Natural killer cell treated with Interleukin-12 subunit alpha and Interleukin-12 subunit beta and Interleukin-15 and Interleukin-18, amount 100 ng/mL, for 72 hours (primary cell): ENCODE measurements around the gene PDK2. TPM values are rescaled to one million over a fixed set of nuclear protein-coding genes. Genes with fewer than 3 reads are reported as not detected.

Experiments
- ATAC-seq, 2 donors: fragments of 150-1000 bp; cut with Tn5 transposase in 1 of 2; sonication (Bioruptor Pico), chemical (Tn5 transposase) in 1 of 2; 2 replicates each; pipeline ENCODE4 v1.10.0; 2021
- DNase-seq: peaks from one replicate; pipeline ENCODE4 v3.0.0; 2022; ENCODE audit warnings: low spot score
- H3K27ac Mint-ChIP-seq, 2 donors: 1 replicate in 1 of 2; 2 replicates in 1 of 2; pipeline ENCODE4 v1.8.0; 2022; ENCODE audit warnings: mixed read lengths in 2 of 2, mild to moderate bottlenecking in 1 of 2, moderate library complexity in 1 of 2
- H3K27me3 Mint-ChIP-seq, 2 donors: 1 replicate in 1 of 2; 2 replicates in 1 of 2; pipeline ENCODE4 v1.8.0; 2022; ENCODE audit warnings: mixed read lengths in 2 of 2
- H3K36me3 Mint-ChIP-seq: one replicate; pipeline ENCODE4 v1.8.0; 2022; ENCODE audit warnings: mixed read lengths
- H3K4me1 Mint-ChIP-seq, 2 donors: 1 replicate in 1 of 2; 2 replicates in 1 of 2; pipeline ENCODE4 v1.8.0; 2022; ENCODE audit warnings: low read depth in 2 of 2, mixed read lengths in 2 of 2, mild to moderate bottlenecking in 1 of 2
- H3K4me3 Mint-ChIP-seq: one replicate; pipeline ENCODE4 v1.8.0; 2022; ENCODE audit warnings: mixed read lengths
- H3K9me3 Mint-ChIP-seq: 2 replicates; pipeline ENCODE4 v1.8.0; 2022; ENCODE audit warnings: mixed read lengths
- total RNA-seq, 2 donors: library from RNA; stranded (reverse); gene quantifications; one replicate each; pipeline ENCODE4 v1.2.3, GENCODE V29; 2022

PDK2 gene
- total RNA-seq, 2 donors from 2014 or later, result 11.8 to 13.7 TPM

DNA sequence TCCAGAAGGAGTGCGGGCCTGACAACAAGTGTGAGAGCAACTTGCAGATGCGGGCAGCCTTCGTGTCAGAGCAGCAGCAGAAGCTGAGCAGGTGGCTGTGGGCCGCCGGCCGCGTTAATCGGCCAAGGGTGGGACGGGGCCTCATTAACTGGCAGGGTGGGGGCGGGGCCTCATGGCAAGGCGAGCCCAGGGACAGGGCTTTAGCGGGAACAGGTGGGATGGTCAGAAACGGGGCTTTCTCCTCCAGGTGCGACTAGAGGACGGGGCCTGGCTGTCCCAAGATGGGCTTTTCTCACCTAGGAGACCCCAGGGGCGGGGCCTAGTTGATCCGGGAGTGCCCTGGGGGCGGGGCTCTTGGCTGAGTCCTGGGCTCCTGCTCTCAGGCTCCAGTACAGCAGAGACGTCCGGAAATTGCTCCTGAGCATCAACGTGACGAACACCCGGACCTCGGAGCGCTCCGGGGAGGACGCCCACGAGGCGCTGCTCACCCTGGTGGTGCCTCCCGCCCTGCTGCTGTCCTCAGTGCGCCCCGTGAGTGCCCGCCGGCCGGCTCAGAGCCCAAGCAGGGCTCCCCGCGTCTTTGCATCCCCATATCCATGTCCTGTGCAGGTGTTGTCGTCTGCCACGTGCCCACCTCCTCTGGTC, 18.4 kb upstream of the PDK2 start:
- Mint-ChIP-seq H3K27ac (no peak overlapping the region), H3K36me3 (no peaks in the 10 kb centered on the region), H3K4me3 (no peak overlapping the region), H3K27me3 (no peaks in the 10 kb centered on the region), H3K4me1 (no peaks in the 10 kb centered on the region), H3K9me3 (no peaks in the 10 kb centered on the region)
- DNase-seq (no peak), ATAC-seq (no peak)

DNA sequence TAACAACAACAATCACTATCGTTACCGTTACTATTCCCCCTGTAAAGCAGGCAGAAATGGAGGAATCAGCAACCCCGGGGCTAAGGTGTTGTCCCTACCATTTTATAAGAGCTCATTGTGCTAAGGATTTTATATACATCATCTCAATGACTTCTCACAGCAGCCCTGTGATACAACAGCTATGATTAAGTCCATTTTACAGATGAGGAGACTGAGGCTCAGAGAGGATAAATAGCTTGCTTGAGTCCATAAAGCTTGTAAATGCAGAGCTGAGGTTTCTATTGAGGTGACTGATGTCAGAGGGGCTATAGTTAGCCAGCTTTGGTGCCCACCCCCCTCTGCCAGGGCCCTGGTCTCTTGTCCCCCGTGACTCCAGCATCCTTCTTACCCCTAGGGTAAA, 16.7 kb upstream of the PDK2 start:
- Mint-ChIP-seq H3K27me3 (no peaks in the 10 kb centered on the region), H3K4me1 (no peaks in the 10 kb centered on the region), H3K36me3 (no peaks in the 10 kb centered on the region), H3K9me3 (no peaks in the 10 kb centered on the region), H3K4me3 (no peak overlapping the region), H3K27ac (no peak overlapping the region)
- DNase-seq (no peak), ATAC-seq (no peak)

DNA sequence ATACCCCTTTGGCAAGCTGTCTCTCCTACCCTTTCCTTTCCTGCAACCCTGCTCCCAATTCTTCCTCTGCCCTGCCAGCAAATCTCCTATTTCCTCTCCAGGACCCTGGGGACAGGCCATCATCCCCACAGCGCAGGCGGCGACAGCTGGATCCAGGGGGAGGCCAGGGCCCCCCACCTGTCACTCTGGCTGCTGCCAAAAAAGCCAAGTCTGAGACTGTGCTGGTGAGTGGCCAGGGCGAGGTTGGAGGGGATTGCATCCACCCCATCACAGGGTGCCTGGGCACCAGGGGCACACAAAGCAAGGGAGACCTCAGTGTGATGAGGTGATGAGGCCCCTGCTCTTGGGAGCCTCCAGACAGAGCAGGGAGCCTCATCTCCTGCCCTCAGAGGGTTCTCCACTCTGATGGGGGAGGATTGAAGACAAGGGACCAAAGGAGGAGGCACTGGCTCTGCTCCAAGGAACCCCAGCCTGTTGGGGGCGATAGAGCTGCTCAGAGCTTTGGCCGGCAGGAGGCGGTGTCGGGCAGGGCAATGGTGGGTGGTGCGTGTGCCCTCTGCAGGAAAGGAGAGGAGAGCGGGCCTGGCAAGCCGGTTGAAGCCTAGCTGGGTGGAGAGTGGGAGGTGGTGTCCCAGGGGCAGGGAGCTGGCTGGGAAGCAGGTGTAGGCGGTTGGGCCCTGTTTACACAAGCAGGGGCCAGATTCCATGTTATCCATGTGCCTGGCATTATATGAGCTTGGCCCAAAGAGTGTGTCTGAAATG, 15.6 kb upstream of the PDK2 start:
- DNase-seq (no peak), ATAC-seq (peak; percentile 22 to 37)

DNA sequence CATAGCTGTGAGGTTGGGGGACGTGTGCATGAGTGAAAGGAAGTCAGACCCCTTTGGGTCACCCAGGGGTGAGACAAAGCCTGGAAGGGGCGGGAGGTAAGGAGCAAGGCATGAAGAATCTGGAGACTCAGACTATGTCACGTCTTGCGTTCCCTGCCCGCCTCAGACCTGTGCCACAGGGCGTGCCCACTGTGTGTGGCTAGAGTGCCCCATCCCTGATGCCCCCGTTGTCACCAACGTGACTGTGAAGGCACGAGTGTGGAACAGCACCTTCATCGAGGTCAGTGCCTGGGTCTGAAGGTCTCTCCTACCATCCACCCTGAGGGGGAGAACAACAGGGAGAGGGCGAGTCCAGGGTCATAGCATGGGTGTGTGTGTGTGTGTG, 15.1 kb upstream of the PDK2 start:
- ATAC-seq (no peak), DNase-seq (no peak)
- H3K4me1 Mint-ChIP-seq, result no peaks in the 10 kb centered on the region
- H3K9me3 Mint-ChIP-seq, result no peaks in the 10 kb centered on the region
- no peak overlapping the region for H3K4me3 Mint-ChIP-seq
- no peak overlapping the region for H3K27ac Mint-ChIP-seq
- H3K27me3 Mint-ChIP-seq, result no peaks in the 10 kb centered on the region
- no peaks in the 10 kb centered on the region for H3K36me3 Mint-ChIP-seq

More for the DNA sequence above, 15.6 kb upstream of the PDK2 start:
- Mint-ChIP-seq H3K4me1 (no peaks in the 10 kb centered on the region), H3K27ac (no peak overlapping the region), H3K9me3 (no peaks in the 10 kb centered on the region), H3K36me3 (no peaks in the 10 kb centered on the region), H3K27me3 (no peaks in the 10 kb centered on the region), H3K4me3 (no peak overlapping the region)

DNA sequence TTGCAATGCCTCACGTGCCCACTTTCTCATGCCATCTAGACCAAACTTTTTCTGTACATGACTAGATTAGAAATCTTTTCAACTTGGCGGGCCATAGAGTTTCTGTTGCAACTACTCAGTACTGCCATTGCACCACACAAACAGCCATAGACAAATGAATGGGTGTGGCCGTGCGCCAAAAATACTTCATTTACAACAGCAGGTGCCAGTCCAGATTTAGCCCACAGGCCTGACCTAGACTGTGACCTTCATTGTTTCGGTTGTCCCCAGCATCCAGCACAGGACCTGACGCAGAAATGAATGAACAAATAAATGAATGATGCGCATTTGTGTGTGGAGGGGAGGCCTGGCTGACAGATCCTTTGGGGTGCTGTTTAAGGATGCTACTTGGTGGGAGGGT, 14.3 kb upstream of the PDK2 start:
- DNase-seq, result no peak
- Mint-ChIP-seq H3K4me3 (no peak overlapping the region), H3K36me3 (no peaks in the 10 kb centered on the region), H3K27me3 (no peaks in the 10 kb centered on the region), H3K27ac (no peak overlapping the region), H3K4me1 (no peaks in the 10 kb centered on the region), H3K9me3 (no peaks in the 10 kb centered on the region)
- ATAC-seq, result no peak

DNA sequence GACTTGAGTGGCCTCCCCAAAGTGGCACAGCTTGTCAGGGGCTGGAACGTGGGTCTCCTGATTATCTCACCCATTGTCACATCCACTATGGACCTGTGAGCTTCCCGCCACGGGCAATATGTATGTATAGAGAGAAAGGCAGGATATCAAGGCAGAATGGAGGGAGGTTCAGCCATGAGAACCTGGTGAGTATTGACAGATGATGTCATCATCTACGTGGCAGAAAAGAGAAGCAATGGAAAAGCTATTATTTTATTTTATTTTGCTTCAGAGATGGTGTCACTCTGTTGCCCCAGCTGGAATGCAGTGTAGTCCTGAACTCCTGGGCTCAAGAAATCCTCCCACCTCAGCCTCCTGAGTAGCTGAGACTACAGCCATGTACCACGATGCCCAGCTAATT, 13.4 kb upstream of the PDK2 start:
- no peak for ATAC-seq
- H3K36me3 Mint-ChIP-seq, result no peaks in the 10 kb centered on the region

DNA sequence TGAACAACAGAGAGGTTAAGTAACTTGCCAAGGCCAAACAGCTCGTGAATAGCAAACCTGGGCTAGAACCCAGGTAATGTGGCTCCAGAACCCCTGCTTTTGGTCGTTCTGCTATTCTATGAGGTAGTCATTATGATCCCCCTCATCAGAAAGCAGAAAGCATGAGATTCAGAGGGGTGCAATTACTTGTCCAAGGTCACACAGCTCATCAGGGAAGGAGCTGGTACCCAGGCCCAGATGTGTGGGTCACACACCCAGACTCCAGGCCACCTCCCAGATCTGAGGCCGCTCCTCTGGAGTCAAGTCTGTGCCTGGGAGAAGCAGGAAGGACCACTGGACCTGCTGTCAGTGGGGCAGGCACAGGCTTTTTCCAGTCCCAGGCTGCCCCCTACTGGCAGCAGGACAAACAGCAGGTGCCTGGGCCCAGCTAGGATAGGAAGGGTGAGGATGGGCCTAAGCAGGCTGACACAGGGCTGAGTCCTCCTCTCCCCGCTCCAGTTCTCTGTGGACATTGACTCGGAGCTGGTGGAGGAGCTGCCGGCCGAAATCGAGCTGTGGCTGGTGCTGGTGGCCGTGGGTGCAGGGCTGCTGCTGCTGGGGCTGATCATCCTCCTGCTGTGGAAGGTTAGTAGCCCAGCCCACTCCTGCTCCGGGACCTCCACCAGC, 7.8 kb upstream of the PDK2 start:
- Mint-ChIP-seq H3K36me3 (no peaks in the 10 kb centered on the region), H3K4me3 (no peak overlapping the region), H3K4me1 (no peaks in the 10 kb centered on the region), H3K27ac (no peak overlapping the region), H3K27me3 (no peaks in the 10 kb centered on the region), H3K9me3 (no peaks in the 10 kb centered on the region)
- DNase-seq, result peak; percentile 82
- peak; percentile 82 to 86 for ATAC-seq

More for the DNA sequence above, 13.4 kb upstream of the PDK2 start:
- no peaks in the 10 kb centered on the region for H3K4me1 Mint-ChIP-seq
- H3K9me3 Mint-ChIP-seq, result no peaks in the 10 kb centered on the region
- no peaks in the 10 kb centered on the region for H3K27me3 Mint-ChIP-seq
- H3K4me3 Mint-ChIP-seq, result no peak overlapping the region
- no peak for DNase-seq
- H3K27ac Mint-ChIP-seq, result no peak overlapping the region

DNA sequence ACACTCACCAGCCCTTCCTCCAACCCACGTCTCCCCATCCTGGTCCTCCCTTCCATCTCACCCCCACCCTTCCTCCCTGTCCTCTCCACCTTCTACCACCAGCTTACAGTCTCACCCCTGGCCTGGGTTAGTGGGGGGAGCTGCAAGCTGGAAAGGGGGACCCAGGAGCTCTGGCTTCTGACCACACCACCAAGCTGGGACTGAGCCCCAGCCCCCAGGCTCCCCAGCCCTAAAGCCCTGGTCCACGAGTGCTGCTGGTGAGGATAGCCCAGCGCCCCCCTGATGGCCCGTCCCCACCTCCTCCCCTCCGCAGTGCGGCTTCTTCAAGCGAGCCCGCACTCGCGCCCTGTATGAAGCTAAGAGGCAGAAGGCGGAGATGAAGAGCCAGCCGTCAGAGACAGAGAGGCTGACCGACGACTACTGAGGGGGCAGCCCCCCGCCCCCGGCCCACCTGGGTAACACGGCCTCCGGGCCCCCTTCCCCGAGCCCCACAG, 7.2 kb upstream of the PDK2 start:
- Mint-ChIP-seq H3K27me3 (no peaks in the 10 kb centered on the region), H3K4me3 (no peak overlapping the region), H3K9me3 (no peaks in the 10 kb centered on the region), H3K36me3 (no peaks in the 10 kb centered on the region), H3K4me1 (no peaks in the 10 kb centered on the region), H3K27ac (no peak overlapping the region)
- ATAC-seq (no peak), DNase-seq (no peak)

DNA sequence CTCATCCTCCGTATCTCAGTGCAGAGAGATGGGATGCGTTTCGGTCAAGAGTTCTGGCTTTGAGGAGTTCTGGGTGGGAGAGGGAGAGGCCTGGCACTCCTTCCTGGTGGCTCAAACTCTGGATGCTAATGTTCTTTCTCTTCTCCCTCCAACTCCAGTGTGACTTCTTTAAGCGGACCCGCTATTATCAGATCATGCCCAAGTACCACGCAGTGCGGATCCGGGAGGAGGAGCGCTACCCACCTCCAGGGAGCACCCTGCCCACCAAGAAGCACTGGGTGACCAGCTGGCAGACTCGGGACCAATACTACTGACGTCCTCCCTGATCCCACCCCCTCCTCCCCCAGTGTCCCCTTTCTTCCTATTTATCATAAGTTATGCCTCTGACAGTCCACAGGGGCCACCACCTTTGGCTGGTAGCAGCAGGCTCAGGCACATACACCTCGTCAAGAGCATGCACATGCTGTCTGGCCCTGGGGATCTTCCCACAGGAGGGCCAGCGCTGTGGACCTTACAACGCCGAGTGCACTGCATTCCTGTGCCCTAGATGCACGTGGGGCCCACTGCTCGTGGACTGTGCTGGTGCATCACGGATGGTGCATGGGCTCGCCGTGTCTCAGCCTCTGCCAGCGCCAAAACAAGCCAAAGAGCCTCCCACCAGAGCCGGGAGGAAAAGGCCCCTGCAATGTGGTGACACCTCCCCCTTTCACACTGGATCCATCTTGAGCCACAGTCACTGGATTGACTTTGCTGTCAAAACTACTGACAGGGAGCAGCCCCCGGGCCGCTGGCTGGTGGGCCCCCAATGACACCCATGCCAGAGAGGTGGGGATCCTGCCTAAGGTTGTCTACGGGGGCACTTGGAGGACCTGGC, 6.0 kb upstream of the PDK2 start:
- peaks cover 3 to 7% of the 10 kb centered on the region in 2 donors for H3K4me1 Mint-ChIP-seq

DNA sequence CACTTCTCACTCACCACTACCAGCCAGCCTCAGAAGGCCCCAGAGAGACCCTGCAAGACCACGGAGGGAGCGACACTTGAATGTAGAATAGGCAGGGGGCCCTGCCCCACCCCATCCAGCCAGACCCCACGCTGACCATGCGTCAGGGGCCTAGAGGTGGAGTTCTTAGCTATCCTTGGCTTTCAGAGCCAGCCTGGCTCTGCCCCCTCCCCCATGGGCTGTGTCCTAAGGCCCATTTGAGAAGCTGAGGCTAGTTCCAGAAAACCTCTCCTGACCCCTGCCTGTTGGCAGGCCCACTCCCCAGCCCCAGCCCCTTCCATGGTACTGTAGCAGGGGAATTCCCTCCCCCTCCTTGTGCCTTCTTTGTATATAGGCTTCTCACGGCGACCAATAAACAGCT, 5.1 kb upstream of the PDK2 start:
- no peaks in the 10 kb centered on the region for H3K9me3 Mint-ChIP-seq
- ATAC-seq (no peak), DNase-seq (no peak)
- H3K4me3 Mint-ChIP-seq, result no peak overlapping the region
- peaks cover 12 to 16% of the 10 kb centered on the region in 2 donors for H3K4me1 Mint-ChIP-seq
- H3K27ac Mint-ChIP-seq, result no peak overlapping the region
- no peaks in the 10 kb centered on the region for H3K27me3 Mint-ChIP-seq
- H3K36me3 Mint-ChIP-seq, result no peaks in the 10 kb centered on the region

More for the DNA sequence above, 6.0 kb upstream of the PDK2 start:
- H3K27me3 Mint-ChIP-seq, result no peaks in the 10 kb centered on the region
- H3K4me3 Mint-ChIP-seq, result no peak overlapping the region
- no peaks in the 10 kb centered on the region for H3K36me3 Mint-ChIP-seq
- H3K9me3 Mint-ChIP-seq, result no peaks in the 10 kb centered on the region
- ATAC-seq, result no peak
- no peak for DNase-seq
- H3K27ac Mint-ChIP-seq, result no peak overlapping the region

DNA sequence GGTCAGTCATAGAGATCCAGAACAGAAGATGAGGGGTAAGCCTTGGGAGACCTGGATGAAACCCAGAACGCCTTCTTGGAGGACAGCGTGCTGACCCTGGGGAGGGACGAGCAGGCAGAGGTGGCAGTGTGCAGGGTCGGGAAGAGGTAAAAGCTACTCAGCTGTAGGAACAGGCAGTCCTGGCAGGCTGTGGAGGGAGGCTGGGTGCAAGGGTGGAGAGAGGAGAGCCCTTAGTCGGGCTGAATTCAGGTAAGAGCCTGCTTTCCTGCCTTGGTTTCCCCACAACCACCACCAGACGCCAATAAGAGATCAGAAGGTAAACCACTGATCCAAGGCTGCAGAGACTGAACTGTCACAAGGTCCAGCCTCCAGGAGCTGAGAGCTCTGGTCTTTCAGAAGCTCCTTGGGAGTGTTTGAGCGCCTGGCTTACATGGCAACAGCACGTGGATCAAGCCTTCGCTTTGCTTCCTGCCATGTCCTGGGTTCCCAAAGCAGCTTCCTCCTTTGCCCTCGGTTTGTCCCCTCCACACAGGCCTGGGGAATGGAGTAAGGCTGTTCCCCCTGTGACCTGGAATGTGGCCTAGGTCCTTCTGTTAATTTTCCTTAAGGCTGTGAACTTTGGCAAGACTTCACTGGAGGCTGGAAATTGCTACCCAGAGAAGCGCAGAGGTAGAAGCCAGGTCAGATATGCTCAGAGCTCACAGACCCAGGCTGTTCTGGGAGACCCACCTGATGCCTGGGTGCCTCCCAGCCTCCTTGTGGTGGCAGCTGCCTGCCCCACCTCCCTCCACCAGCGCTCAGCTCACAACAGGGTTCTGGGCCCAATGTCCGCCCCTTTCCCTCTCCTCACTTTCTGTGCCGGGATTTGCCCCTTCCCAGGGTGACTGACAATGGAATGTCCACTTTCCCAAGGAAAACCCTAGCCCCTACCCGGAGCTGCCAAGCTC, 3.9 kb upstream of the PDK2 start:
- no peaks in the 10 kb centered on the region for H3K27me3 Mint-ChIP-seq
- no peaks in the 10 kb centered on the region for H3K9me3 Mint-ChIP-seq
- no peak overlapping the region for H3K27ac Mint-ChIP-seq
- H3K36me3 Mint-ChIP-seq, result no peaks in the 10 kb centered on the region
- no peak for DNase-seq
- H3K4me1 Mint-ChIP-seq, result peaks cover 22 to 26% of the 10 kb centered on the region in 2 donors
- no peak overlapping the region for H3K4me3 Mint-ChIP-seq
- ATAC-seq, result no peak

DNA sequence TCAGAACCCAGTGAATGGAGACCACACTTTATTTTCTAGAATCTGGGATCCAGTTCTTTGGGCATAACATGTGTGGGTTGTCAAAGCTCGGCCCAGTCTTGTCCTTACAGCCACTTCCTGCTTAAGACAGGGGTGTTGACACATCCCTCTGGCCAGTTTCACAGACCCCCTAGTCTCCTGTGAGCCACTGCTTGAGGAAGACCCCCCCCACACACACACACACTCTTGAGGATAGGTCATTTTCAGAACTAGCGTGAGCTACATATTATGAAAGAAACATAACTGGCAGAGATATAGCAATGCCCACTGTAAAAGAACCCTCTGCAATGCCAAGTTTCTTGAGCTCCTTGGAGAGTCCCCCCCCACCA, 3.2 kb upstream of the PDK2 start:
- H3K27ac Mint-ChIP-seq, result no peak overlapping the region
- no peaks in the 10 kb centered on the region for H3K9me3 Mint-ChIP-seq
- ATAC-seq (no peak), DNase-seq (no peak)
- H3K4me3 Mint-ChIP-seq, result no peak overlapping the region
- no peaks in the 10 kb centered on the region for H3K27me3 Mint-ChIP-seq
- no peaks in the 10 kb centered on the region for H3K36me3 Mint-ChIP-seq
- H3K4me1 Mint-ChIP-seq, result peaks cover 22 to 26% of the 10 kb centered on the region in 2 donors

DNA sequence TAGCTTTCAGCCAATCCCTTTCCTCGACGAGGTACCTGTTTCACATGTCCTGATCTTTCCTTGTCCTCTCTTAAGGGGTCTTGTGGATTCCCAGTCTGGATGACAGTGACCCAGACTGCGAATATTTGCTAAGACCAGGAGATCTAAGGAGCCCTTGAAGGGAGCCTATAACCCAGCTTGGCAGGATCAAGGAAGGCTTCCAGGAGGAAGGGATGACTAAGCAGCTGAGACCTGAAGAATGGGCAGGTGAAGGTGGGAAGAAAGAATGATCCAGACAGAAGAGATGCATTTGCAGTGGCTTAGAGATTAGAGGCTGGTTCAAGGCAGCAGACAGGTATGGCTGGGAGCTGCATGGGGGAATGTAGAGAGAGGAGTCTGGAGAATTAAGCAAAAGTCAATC, 1.9 kb upstream of the PDK2 start:
- Mint-ChIP-seq H3K9me3 (no peaks in the 10 kb centered on the region), H3K4me3 (no peak overlapping the region), H3K27ac (no peak overlapping the region), H3K36me3 (no peaks in the 10 kb centered on the region), H3K4me1 (peaks cover 25 to 28% of the 10 kb centered on the region in 2 donors), H3K27me3 (no peaks in the 10 kb centered on the region)
- ATAC-seq, result no peak
- no peak for DNase-seq
